Measurements from ENCODE around the gene RAD50.

RAD50 gene

DNA sequence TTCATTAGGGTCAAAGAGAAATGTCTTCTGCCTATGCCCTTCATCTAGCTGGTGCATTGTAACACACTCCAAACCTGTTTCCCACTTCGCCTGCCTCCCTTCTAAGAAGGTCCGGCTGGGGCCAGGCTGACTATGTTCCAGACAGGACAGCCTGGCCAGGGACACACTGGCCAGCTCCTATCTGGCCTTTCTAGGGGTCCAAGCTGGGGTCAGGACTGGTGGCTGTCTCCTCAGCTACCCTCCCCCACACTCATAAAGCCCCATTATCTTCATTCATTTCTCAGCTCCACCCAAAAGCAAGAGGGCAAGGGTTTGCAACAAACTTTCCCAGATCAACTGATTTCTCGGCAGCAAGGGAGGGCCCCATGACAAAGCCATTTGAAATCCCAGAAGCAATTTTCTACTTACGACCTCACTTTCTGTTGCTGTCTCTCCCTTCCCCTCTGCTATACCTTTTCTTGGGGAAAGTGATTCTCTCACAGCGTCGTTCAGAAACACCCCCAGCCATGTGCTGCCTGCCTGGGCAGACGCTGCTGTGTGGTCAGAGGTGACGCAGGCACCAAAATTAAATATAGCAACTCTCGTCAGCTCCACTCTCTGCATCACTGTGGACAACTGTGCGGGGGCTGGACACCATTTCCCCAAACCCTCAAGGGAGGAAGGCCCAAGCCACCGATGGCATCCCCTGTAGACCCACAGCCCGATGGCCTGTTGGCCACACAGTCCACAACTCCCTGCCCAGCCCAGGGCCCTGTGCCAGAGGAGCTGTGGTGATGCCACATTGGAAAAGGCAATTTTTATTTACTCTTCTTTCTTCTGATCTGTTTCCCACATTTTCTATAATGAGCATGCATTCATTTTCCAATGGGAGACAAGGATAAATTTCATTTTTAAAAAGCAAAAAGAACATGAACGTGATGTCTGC, 107.3 kb downstream of the RAD50 start:
- no peak for DNase-seq

DNA sequence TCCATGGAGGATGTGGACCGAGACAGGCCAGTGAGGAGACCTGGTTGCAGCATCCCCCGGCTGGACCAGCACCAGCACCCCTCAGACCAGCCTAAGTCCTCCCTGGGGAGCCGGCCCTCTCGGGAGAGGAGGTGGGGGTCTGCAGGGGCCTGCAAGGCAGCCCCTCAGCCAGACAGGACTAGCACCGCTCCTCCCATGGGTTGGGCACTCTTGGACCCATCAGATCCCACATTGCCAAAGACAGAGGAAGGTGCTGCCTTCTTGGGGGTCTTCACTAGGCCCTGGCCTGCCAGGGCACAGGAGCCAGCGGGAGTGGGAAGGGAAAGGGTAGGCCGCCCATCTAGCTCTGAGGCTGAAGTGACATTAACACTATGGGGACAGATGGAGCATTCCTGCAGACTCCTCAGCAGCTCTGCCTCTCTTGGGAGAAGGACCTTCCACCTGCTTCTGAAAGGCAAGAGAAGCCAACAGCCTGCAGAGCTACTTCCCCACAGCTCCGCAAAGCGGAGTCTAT, 108.0 kb downstream of the RAD50 start:
- DNase-seq: no peak

GRCh38 chr5:132665574-132666080, 108.8 kb downstream of the RAD50 start:
- no peak for DNase-seq

- DNase-seq: no peak
Observed at GRCh38 chr5:132666310-132667123, 109.7 kb downstream of the RAD50 start.

DNA sequence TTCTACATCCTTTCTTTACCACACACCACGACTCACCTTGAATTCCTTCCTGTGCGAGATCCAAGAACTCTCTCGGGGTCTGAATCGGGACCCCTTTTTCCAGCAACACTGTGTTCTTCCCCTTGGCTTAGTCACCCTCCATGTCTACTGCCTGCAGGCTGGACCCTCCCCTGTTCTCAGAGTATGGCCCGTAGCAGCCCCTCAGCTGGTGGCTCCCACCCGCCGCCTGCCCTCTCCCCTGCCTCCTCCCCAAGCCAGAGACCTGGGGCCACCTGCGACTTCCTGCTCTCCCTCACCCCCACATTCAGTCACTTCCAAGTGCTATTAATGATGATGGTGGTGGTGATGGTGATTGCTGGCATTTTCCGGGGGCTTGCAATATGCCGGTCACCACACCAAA, 110.5 kb downstream of the RAD50 start:
- DNase-seq: no peak

- no peak for DNase-seq
Observed at GRCh38 chr5:132667761-132668705, 111.3 kb downstream of the RAD50 start.

DNA sequence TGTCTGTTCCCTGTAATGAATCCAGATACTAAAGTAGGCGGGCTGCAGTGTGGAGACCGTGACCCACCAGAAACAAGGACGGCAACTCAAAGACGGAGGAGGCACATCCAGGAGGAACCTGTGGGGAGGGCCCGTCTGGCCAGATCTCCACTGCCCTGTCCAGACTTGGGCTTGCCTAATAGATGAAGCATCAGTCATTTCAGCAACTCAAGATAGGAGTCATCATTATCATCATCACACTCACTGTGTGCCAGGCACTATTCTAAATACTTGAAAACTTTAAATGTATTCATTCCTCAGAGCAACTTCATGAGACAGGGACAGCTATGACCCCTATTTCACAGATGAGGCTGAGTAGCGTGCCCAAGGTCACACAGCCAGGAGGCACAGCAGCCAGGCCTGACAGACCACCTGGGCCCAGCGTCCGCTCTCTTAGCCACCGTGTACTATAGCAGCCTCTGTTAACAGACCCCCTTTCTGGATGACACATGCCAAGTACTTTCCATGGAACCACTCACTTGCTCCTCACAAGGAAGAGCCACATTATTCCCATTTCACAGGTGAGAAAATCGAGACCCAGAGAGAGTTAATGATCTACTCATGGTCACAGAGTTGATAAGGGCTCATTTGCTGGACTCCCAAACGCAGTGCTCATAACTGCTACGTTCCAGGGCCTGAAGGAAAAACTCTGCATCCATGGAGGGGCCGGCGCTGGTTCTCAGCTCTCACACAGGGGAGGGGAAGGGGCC, 112.1 kb downstream of the RAD50 start:
- DNase-seq: no peak

DNA sequence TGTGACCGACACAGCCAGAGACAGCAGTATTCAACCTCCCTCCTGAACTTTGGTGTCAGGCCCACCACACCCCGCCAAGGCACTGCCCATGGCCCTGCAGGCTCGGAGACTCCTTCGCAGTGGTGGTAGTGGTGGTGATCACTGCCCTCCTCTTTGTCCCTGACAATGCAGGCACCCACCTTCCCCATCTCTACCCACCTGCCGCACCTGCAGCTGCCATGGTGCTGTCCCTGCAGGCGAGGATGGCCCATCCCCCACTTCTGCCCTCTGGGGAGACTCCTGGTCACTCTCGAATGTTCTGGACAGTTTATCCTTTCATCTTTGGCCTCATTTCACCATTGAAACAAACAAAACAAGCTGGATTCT, 112.7 kb downstream of the RAD50 start:
- DNase-seq: no peak

GRCh38 chr5:132669966-132670882, 113.4 kb downstream of the RAD50 start:
- DNase-seq: no peak

GRCh38 chr5:132671000-132671399, 114.2 kb downstream of the RAD50 start:
- no peak for DNase-seq

- DNase-seq: no peak
Observed at GRCh38 chr5:132673488-132673887, 116.7 kb downstream of the RAD50 start.

- DNase-seq: no peak
Observed at GRCh38 chr5:132673939-132674630, 117.3 kb downstream of the RAD50 start, which contains the start of gene IL4. Gene IL4 (plus strand): TSS chr5:132673989. CDS start chr5:132674051, 62 bp downstream.

DNA sequence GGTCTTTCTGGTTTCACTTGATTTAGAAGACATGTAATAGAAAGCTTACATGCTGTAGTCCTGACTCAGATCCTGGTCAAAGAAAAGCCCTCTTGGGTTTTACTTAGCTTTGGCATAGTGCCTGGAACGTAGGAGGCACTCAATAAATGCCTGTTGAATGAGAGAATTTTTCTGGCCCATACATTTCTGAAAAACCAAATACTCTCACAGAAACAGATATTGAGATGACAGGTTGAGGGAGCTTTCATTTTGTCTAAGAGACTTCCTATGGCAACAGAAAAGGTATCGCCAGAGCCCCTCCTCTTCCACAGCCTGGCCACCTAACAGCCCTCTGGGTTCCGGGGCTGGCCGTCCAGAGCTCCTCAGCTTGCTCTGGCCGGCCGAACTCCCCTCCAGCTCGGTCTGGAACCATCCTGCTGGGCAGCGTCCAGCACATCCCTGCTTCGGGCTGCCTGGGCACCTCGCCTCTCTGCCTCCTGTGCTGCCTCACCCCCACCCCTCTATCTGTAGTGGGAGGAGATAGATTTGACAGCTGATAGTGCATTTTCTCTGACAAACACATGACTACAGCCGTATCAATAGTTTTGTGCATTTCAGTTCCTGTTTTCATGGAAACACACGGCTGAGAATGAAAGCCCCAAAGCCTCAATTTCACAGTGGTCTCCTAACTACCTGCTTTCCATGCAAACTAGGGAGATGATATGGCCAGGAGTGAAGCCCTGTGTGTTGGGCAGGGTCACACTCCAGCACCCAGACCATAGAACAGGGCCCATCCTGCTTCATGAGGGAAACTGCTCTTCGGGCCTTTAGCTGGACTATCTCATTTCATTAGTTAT, 118.1 kb downstream of the RAD50 start:
- no peak for DNase-seq

- DNase-seq: no peak
Observed at GRCh38 chr5:132675936-132676689, 119.3 kb downstream of the RAD50 start.

GRCh38 chr5:132677191-132677590, 120.4 kb downstream of the RAD50 start:
- no peak for DNase-seq

DNA sequence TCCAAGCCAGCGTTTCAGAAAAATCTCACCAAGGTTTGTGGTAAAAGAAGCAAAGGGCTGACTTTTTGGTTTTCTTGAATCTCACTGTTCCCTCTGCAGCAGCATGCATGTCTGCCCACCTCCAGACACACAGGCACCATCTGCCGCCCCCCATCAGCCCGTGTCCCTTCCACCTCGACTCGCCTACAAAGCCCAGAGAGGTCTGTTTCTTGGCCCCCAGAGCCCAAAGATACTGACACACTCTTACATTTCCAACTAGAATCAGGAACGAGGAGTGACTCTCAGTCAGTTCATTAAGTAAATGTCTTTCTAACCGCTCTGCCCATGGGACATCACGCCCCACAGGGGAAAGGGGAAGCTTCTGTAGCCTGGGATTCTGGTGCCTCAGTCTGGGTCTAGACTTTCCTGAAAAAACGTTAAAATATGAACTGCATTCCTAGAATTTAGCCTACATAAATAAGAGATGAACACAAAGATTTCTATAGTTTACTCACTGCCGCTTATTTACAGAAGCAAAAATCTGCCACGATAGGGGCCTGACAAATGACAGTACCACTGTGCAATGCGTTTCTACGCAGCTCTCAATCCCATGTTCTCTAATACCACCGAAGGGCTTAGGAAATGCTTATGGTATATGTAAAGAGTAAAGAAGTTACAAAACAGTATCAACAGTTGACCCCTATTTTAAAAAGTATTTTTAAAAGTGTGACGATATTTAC, 121.1 kb downstream of the RAD50 start:
- DNase-seq: no peak

DNA sequence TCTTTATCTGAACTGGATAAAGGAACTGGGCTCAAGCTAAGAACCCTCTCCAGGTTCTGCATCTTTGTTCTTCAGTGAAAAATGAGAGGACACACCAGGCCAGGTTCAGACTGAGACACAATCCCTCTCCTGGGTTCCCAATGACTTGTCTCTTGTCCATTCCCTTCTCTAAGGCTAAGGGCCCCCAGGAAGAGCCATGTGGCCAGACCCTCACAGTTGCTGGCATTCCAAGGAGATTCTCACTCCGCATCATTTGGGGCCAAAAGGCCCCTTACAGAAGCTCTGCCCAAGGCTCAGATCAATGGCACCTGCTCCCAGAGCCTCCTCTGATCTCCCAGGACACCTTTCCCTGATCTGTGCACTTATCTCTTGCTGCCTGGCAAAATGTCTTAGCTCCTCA, 122.0 kb downstream of the RAD50 start:
- DNase-seq: no peak

Measured in DMS79 (cell line).